CD14-positive monocyte (primary cell): ENCODE data around the gene BOD1L1. TPM values are rescaled to one million over a fixed set of nuclear protein-coding genes. Genes with fewer than 3 reads are reported as not detected.

Experiments
- DNase-seq, 3 donors: peaks; one replicate each; pipeline ENCODE4 v3.0.0-alpha.2; 2011 to 2022
- H2AFZ ChIP-seq: 2 replicates; pipeline ENCODE4 v1.6.0; 2012; ENCODE audit warnings: mild to moderate bottlenecking, low read depth, low read length, inconsistent platforms; ENCODE audit not compliant: insufficient read depth, poor library complexity, severe bottlenecking
- H3K27ac ChIP-seq, 2 donors: 1 replicate in 1 of 2; 2 replicates in 1 of 2; pipeline ENCODE4 v1.5.1; 2012 to 2013; ENCODE audit warnings: low read length in 2 of 2, control low read depth in 1 of 2, inconsistent platforms in 1 of 2, low read depth in 1 of 2, mild to moderate bottlenecking in 1 of 2
- H3K27me3 ChIP-seq, 2 donors: one replicate each; pipeline versions ENCODE4 v1.6.0 to v1.6.1; 2011 to 2013; ENCODE audit warnings: low read length in 2 of 2; ENCODE audit not compliant: control insufficient read depth in 2 of 2, insufficient read depth in 2 of 2
- H3K36me3 ChIP-seq, 2 donors: replicated peaks in 1 of 2; 1 replicate in 1 of 2; 2 replicates in 1 of 2; pipeline versions ENCODE4 v1.5.1 to v1.6.1; 2012 to 2013; ENCODE audit warnings: low read length in 2 of 2, control low read depth in 1 of 2, inconsistent platforms in 1 of 2, mild to moderate bottlenecking in 1 of 2; ENCODE audit not compliant: insufficient read depth in 2 of 2, control insufficient read depth in 1 of 2
- H3K4me1 ChIP-seq, 2 donors: 1 replicate in 1 of 2; 2 replicates in 1 of 2; pipeline versions ENCODE4 v1.5.1 to v1.6.1; 2012 to 2013; ENCODE audit warnings: low read length in 2 of 2, control low read depth in 1 of 2, inconsistent platforms in 1 of 2, mild to moderate bottlenecking in 1 of 2, moderate library complexity in 1 of 2; ENCODE audit not compliant: insufficient read depth in 2 of 2, control insufficient read depth in 1 of 2
- H3K4me2 ChIP-seq: replicated peaks from 2 replicates; pipeline ENCODE3; 2012; ENCODE audit warnings: low read length, moderate library complexity, mild to moderate bottlenecking; ENCODE audit not compliant: poor library complexity, severe bottlenecking; ENCODE audit errors: extremely low read depth
- H3K4me3 ChIP-seq, 3 experiments: fragments of 200-600 bp in 1 of 3; sonication (generic) in 1 of 3; replicated peaks in 1 of 3; 1 replicate in 2 of 3; 2 replicates in 1 of 3; pipeline ENCODE4 v1.5.1; 2011 to 2013; ENCODE audit warnings: low read length in 3 of 3, mild to moderate bottlenecking in 3 of 3, control low read depth in 2 of 3, low read depth in 2 of 3, inconsistent platforms in 1 of 3, moderate library complexity in 1 of 3
- H3K79me2 ChIP-seq: 2 replicates; pipeline ENCODE4 v1.6.0; 2012; ENCODE audit warnings: mild to moderate bottlenecking, control low read depth, inconsistent platforms, low read length, moderate library complexity; ENCODE audit not compliant: insufficient read depth
- H3K9ac ChIP-seq: 2 replicates; pipeline ENCODE4 v1.6.0; 2017; ENCODE audit warnings: low read length, mild to moderate bottlenecking; ENCODE audit not compliant: insufficient read depth, poor library complexity, severe bottlenecking
- H3K9me3 ChIP-seq, 2 donors: replicated peaks in 1 of 2; 1 replicate in 1 of 2; 2 replicates in 1 of 2; pipeline versions ENCODE4 v1.5.1 to v1.6.1; 2012 to 2013; ENCODE audit warnings: low read length in 2 of 2, control low read depth in 1 of 2; ENCODE audit not compliant: control insufficient read depth in 1 of 2, insufficient read depth in 1 of 2
- H4K20me1 ChIP-seq: 2 replicates; pipeline ENCODE4 v1.6.0; 2012; ENCODE audit warnings: mild to moderate bottlenecking, low read length, control low read depth, moderate library complexity; ENCODE audit not compliant: insufficient read depth
- H3K27ac Mint-ChIP-seq, 7 donors: one replicate each; pipeline ENCODE4 v1.8.0; 2020; ENCODE audit warnings: mild to moderate bottlenecking in 7 of 7, mixed read lengths in 7 of 7, moderate library complexity in 6 of 7, inconsistent platforms in 2 of 7
- H3K27me3 Mint-ChIP-seq, 3 donors: one replicate each; pipeline ENCODE4 v1.8.0; 2021 to 2022; ENCODE audit warnings: low read depth in 3 of 3, mild to moderate bottlenecking in 3 of 3, mixed read lengths in 3 of 3, moderate library complexity in 3 of 3, inconsistent platforms in 1 of 3
- H3K36me3 Mint-ChIP-seq, 2 donors: one replicate each; pipeline ENCODE4 v1.8.0; 2020; ENCODE audit warnings: mixed read lengths in 2 of 2, inconsistent platforms in 1 of 2, mild to moderate bottlenecking in 1 of 2
- H3K4me1 Mint-ChIP-seq: one replicate; pipeline ENCODE4 v1.8.0; 2020; ENCODE audit warnings: mild to moderate bottlenecking, mixed read lengths
- H3K4me3 Mint-ChIP-seq, 2 donors: one replicate each; pipeline ENCODE4 v1.8.0; 2020; ENCODE audit warnings: mild to moderate bottlenecking in 2 of 2, mixed read lengths in 2 of 2, moderate library complexity in 1 of 2
- H3K9me3 Mint-ChIP-seq, 7 donors: one replicate each; pipeline ENCODE4 v1.8.0; 2020 to 2022; ENCODE audit warnings: mixed read lengths in 7 of 7, mild to moderate bottlenecking in 6 of 7, moderate library complexity in 6 of 7, inconsistent platforms in 2 of 7
- CTCF ChIP-seq: fragments of 200-600 bp; IDR thresholded peaks from one replicate; pipeline ENCODE4 v1.8.0; 2022; ENCODE audit warnings: antibody characterized with exemption, mild to moderate bottlenecking
- WGBS: methylation state at CpG from one replicate; pipeline ENCODE4 v1.1.5; 2013; ENCODE audit warnings: missing lambda C conversion rate; ENCODE audit not compliant: insufficient coverage; 5-methylcytosine and 5-hydroxymethylcytosine counted together
- intact Hi-C, 2 donors: fragments of 100-400 bp; cut with micrococcal nuclease; formaldehyde crosslinking; loops; one replicate each; pipeline versions ENCODE4 v1.15.0 to v1.15.1; 2023
- polyA plus RNA-seq, 3 donors: library from polyadenylated mRNA; depleted of rRNA in 1 of 3; unstranded in 2 of 3; stranded (reverse) in 1 of 3; fragments of 300-500 nt in 2 of 3; fragments of >200 nt in 1 of 3; fragmentation: Illumina TruSeq in 2 of 3; gene quantifications; 1 replicate in 2 of 3; 2 replicates in 1 of 3; pipeline ENCODE4 v1.2.3, GENCODE V29; 2012 to 2021

BOD1L1 gene
- polyA plus RNA-seq, 3 donors, result 0.72 to 26.7 (median 1.5) TPM

DNA sequence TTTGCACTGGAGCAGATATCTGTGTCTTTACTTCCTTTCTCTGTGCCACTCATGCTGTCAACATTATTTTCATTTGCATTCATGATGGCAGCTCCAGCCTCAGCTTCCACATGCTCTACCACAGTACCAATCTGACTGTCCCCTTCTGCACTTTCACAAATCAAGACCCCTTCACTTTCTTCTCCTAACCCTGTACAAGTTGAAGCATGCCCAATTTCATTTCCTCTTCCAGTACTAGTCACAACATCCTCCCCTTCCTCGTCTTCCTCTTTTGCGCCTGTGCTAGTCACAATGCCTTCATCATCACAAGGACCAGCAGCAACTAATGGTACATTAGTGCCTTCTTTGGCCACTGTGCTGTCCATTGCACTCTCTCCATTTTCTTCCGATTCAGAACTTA is 26.5 kb downstream of the BOD1L1 start:
- H4K20me1 ChIP-seq, result no peaks in the 10 kb centered on the region
- peaks cover 56 to 87% of the 10 kb centered on the region in 2 donors for H3K36me3 ChIP-seq
- H3K9ac ChIP-seq, result no peak overlapping the region
- no peak overlapping the region for H3K4me2 ChIP-seq
- H3K36me3 Mint-ChIP-seq, result peaks cover 67 to 73% of the 10 kb centered on the region in 2 donors
- peak overlapping the region in 1 of 2 donors; percentile 67 for H3K27ac ChIP-seq
- peak overlapping the region; percentile 55 to 78 (median 68) for H3K27ac Mint-ChIP-seq
- intact Hi-C loops, result no loop called here
- 22% methylated on average over 3 of the region's 3 CpGs for WGBS
- H2AFZ ChIP-seq, result no peak overlapping the region
- H3K27me3 Mint-ChIP-seq, result peaks cover 0 to 7% (median 0%) of the 10 kb centered on the region in 3 donors
- no peaks in the 10 kb centered on the region for H3K79me2 ChIP-seq
- no peaks in the 10 kb centered on the region for H3K9me3 ChIP-seq
- H3K9me3 Mint-ChIP-seq, result peaks cover 0 to 2% (median 0%) of the 10 kb centered on the region in 7 donors
- no peak for TF ChIP-seq CTCF
- peaks cover 20% of the 10 kb centered on the region in 2 donors for H3K4me1 ChIP-seq
- H3K4me3 Mint-ChIP-seq, result peak overlapping the region in 1 of 2 donors; percentile 39
- peak; percentile 67 to 76 (median 74) for DNase-seq
- no peak overlapping the region for H3K4me3 ChIP-seq
- no peaks in the 10 kb centered on the region for H3K27me3 ChIP-seq
- H3K4me1 Mint-ChIP-seq, result peaks cover 22% of the 10 kb centered on the region

DNA sequence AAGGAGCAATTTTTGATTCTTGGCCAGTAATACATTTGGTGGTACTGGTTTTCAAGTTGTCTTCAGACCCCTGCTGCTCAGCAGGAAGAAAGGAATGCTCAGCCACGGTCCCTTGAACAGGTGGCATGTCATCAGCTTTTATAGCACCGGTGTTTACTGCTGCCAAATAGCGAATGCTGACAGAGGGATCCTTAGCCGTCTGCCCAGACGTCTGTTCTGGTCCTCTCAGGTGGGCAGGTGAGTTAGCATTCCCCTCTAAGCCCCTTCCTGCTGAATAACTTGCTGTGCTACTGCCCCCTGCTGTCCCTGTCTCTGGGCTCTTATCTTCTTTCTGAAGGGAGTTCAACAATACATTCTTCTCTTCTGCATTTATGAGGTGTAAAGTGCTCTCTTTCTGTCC is 28.4 kb downstream of the BOD1L1 start:
- no peak overlapping the region for H3K4me3 Mint-ChIP-seq

More for the DNA sequence above, 28.4 kb downstream of the BOD1L1 start:
- no peak overlapping the region for H3K4me2 ChIP-seq
- no peak overlapping the region for H3K9ac ChIP-seq
- H3K79me2 ChIP-seq, result no peaks in the 10 kb centered on the region
- no peak overlapping the region for H3K27ac ChIP-seq
- H4K20me1 ChIP-seq, result no peaks in the 10 kb centered on the region
- H3K36me3 ChIP-seq, result peaks cover 54 to 87% of the 10 kb centered on the region in 2 donors
- H3K9me3 ChIP-seq, result no peaks in the 10 kb centered on the region
- WGBS, result 97% methylated on average over 5 of the region's 5 CpGs
- H3K4me1 Mint-ChIP-seq, result peaks cover 22% of the 10 kb centered on the region
- intact Hi-C loops, result no loop called here
- peaks cover 0 to 2% (median 0%) of the 10 kb centered on the region in 7 donors for H3K9me3 Mint-ChIP-seq
- DNase-seq, result no peak
- no peak overlapping the region for H2AFZ ChIP-seq
- no peaks in the 10 kb centered on the region for H3K27me3 ChIP-seq
- H3K27me3 Mint-ChIP-seq, result peaks cover 0 to 7% (median 0%) of the 10 kb centered on the region in 3 donors
- H3K4me3 ChIP-seq, result no peak overlapping the region
- peaks cover 75 to 76% of the 10 kb centered on the region in 2 donors for H3K36me3 Mint-ChIP-seq
- H3K27ac Mint-ChIP-seq, result peak overlapping the region in 2 of 7 donors; percentile 27 to 47
- no peak for TF ChIP-seq CTCF
- H3K4me1 ChIP-seq, result peaks cover 20% of the 10 kb centered on the region in 2 donors
